ENCODE results near the gene COLQ.

The COLQ gene

GRCh38 chr3:15409239-15409638 lies 112.3 kb downstream of the COLQ start:
- Histone ChIP-seq H3K27ac (no peak overlapping the region), H3K4me3 (no peak overlapping the region), H3K4me1 (no peaks in the 10 kb centered on the region), H3K36me3 (peaks cover 23 to 45% (median 36%) of the 10 kb centered on the region in 3 donors), H3K9me3 (no peaks in the 10 kb centered on the region), H3K27me3 (no peaks in the 10 kb centered on the region)
- intact Hi-C loops (cut with DNase I; ENCODE audit: low total_unique reads): no loop called here
- no peak for DNase-seq
- TF ChIP-seq CTCF (IDR thresholded peaks at IDR 0.05): no peak

GRCh38 chr3:15405448-15406050 lies 116.0 kb downstream of the COLQ start:
- DNase-seq: no peak
- H3K9me3 ChIP-seq: no peaks in the 10 kb centered on the region
- no peak overlapping the region for H3K27ac ChIP-seq
- H3K4me1 ChIP-seq: no peaks in the 10 kb centered on the region
- peak; percentile 51 to 55 for TF ChIP-seq CTCF (IDR thresholded peaks at IDR 0.05)
- H3K36me3 ChIP-seq: peaks cover 0 to 19% (median 7%) of the 10 kb centered on the region in 3 donors
- H3K4me3 ChIP-seq: no peak overlapping the region
- intact Hi-C loops (cut with DNase I; ENCODE audit: low total_unique reads): no loop called here
- H3K27me3 ChIP-seq: no peaks in the 10 kb centered on the region

- intact Hi-C loops (cut with DNase I; ENCODE audit: low total_unique reads): no loop called here
- Histone ChIP-seq H3K4me3 (no peak overlapping the region), H3K9me3 (no peaks in the 10 kb centered on the region), H3K4me1 (no peaks in the 10 kb centered on the region), H3K27ac (no peak overlapping the region), H3K27me3 (no peaks in the 10 kb centered on the region), H3K36me3 (peaks cover 0 to 11% (median 0%) of the 10 kb centered on the region in 3 donors)
- DNase-seq: no peak
- no peak for TF ChIP-seq CTCF (IDR thresholded peaks at IDR 0.05)
These were observed 116.7 kb downstream of the COLQ start for GRCh38 chr3:15404767-15405166.

- Histone ChIP-seq H3K4me1 (no peaks in the 10 kb centered on the region), H3K27me3 (no peaks in the 10 kb centered on the region), H3K4me3 (no peak overlapping the region), H3K27ac (no peak overlapping the region), H3K36me3 (peaks cover 0 to 8% (median 0%) of the 10 kb centered on the region in 3 donors), H3K9me3 (no peaks in the 10 kb centered on the region)
- no peak for DNase-seq
- no peak for TF ChIP-seq CTCF (IDR thresholded peaks at IDR 0.05)
- intact Hi-C loops (cut with DNase I; ENCODE audit: low total_unique reads): no loop called here
These were observed 117.5 kb downstream of the COLQ start for GRCh38 chr3:15403965-15404364.

GRCh38 chr3:15403495-15403894 lies 118.0 kb downstream of the COLQ start:
- H3K27ac ChIP-seq: no peak overlapping the region
- intact Hi-C loops (cut with DNase I; ENCODE audit: low total_unique reads): no loop called here
- H3K9me3 ChIP-seq: no peaks in the 10 kb centered on the region
- no peak for TF ChIP-seq CTCF (IDR thresholded peaks at IDR 0.05)
- no peaks in the 10 kb centered on the region for H3K27me3 ChIP-seq
- no peak for DNase-seq
- no peaks in the 10 kb centered on the region for H3K4me1 ChIP-seq
- peaks cover 0 to 3% (median 0%) of the 10 kb centered on the region in 3 donors for H3K36me3 ChIP-seq
- H3K4me3 ChIP-seq: no peak overlapping the region

GRCh38 chr3:15401936-15402335 lies 119.6 kb downstream of the COLQ start:
- TF ChIP-seq CTCF (IDR thresholded peaks at IDR 0.05): no peak
- Histone ChIP-seq H3K27ac (no peak overlapping the region), H3K36me3 (peaks cover 0 to 10% (median 4%) of the 10 kb centered on the region in 3 donors), H3K4me1 (no peaks in the 10 kb centered on the region), H3K9me3 (no peaks in the 10 kb centered on the region), H3K4me3 (no peak overlapping the region), H3K27me3 (no peaks in the 10 kb centered on the region)
- intact Hi-C loops (cut with DNase I; ENCODE audit: low total_unique reads): no loop called here
- DNase-seq: no peak
